Hematopoietic multipotent progenitor cell treated with erythropoietin and hydrocortisone succinate and interleukin-3 and kit ligand, for 17 days (in vitro differentiated cells): ENCODE measurements around the gene RGS9.

ENCODE experiments used
- DNase-seq: peaks from one replicate; pipeline ENCODE4 v3.0.0-alpha.2; 2015; ENCODE audit warnings: low spot score

The RGS9 gene

DNA sequence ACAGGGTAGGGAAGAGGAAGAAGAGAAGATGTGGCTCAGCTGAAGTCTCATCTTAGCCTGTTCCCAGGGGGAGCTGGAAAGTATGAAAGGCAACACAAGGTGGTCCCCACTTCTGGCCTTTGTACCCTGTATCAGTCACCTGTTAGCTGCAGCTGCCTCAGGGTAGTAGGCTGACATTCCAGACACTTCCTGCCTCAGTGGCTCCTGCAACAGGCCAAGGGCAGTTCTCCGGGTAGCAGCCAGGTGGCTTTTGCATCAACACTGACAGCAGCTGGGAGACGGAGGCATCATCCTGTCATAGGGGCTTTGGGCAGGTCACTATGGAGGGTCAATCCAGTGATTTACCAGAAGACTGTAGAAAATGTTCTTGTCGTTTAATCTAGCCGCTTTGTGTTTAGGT lies 124.0 kb downstream of the RGS9 start:
- no peak for DNase-seq

DNA sequence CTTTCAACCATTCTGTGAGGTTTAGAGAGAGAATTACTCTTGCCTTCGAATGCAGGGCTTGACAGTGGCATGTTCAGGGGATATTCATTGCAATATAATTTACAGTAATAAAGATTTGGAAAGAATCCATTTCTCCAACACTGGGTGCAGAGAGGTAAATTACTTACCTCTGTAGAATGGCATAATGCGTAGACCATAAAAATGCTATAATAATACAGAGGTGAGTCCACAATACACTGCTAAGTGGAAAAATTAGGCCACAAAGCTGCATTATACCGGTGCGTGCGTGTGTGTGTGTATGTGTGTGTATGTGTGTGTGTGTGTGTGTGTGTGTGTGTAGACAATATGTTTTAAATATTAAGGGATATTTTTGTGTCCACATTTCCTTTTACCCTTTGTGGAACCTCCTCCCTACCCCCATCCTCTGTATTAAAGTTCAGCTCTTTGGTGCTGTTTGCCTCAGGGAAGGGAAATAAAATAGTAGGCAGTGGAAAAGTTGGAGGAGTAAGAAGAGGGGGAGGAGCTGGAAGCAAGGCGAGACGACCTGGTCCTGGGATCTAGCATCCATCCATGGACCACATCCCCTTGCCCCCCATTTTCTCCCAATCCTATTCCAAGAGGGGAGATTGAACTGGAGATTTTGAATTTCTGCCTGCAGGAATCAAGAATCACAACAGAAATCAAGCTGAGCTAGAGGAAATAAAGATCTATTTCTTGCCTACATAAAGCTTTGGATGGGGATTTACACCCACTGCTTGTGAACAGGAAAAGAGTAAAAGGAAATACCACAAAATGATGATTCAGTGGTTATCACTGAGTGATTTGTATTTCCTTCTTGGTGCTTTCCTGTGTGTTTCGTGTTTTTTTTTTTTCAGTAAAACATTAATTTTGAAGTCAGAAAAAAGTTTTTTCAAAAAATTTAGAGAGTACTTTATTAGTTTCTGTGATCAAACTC lies 124.8 kb downstream of the RGS9 start:
- no peak for DNase-seq

GRCh38 chr17:65265276-65265675 lies 128.1 kb downstream of the RGS9 start:
- DNase-seq: no peak

GRCh38 chr17:65268832-65269231 lies 131.7 kb downstream of the RGS9 start:
- DNase-seq: no peak

- DNase-seq: no peak
Measured at GRCh38 chr17:65270499-65271253, 133.5 kb downstream of the RGS9 start.

DNA sequence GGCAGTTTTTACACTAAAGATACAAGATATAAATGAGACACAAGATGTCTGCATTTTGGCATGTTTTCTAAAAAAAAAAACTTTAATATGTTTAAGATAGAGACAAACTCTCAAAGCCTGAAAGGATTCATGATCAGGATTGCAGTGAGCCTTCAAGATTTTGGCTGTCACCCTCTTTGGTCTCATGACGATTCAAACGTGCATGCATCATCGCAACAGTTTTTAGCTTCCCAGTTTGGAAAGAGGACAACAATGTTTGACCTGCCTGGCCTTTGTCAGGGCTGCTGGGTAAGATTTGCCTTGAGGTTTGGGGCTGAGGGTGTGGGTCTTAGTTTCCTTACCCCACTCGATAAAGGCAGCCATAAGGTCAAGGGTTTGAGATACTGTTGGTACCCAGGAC lies 134.1 kb downstream of the RGS9 start:
- DNase-seq: no peak
